ENCODE data around the gene NTSR1.

GRCh38 chr20:62777528-62777830 is 68.8 kb downstream of the NTSR1 start:
- TF ChIP-seq, protein P1, sequence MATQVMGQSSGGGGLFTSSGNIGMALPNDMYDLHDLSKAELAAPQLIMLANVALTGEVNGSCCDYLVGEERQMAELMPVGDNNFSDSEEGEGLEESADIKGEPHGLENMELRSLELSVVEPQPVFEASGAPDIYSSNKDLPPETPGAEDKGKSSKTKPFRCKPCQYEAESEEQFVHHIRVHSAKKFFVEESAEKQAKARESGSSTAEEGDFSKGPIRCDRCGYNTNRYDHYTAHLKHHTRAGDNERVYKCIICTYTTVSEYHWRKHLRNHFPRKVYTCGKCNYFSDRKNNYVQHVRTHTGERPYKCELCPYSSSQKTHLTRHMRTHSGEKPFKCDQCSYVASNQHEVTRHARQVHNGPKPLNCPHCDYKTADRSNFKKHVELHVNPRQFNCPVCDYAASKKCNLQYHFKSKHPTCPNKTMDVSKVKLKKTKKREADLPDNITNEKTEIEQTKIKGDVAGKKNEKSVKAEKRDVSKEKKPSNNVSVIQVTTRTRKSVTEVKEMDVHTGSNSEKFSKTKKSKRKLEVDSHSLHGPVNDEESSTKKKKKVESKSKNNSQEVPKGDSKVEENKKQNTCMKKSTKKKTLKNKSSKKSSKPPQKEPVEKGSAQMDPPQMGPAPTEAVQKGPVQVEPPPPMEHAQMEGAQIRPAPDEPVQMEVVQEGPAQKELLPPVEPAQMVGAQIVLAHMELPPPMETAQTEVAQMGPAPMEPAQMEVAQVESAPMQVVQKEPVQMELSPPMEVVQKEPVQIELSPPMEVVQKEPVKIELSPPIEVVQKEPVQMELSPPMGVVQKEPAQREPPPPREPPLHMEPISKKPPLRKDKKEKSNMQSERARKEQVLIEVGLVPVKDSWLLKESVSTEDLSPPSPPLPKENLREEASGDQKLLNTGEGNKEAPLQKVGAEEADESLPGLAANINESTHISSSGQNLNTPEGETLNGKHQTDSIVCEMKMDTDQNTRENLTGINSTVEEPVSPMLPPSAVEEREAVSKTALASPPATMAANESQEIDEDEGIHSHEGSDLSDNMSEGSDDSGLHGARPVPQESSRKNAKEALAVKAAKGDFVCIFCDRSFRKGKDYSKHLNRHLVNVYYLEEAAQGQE (IDR thresholded peaks at IDR 0.05; ENCODE audit: insufficient read depth in 1 of 2, low read depth in 2 of 2, low read length in 2 of 2) = no peak
- TF ChIP-seq TAF1 (IDR thresholded peaks at IDR 0.05; ENCODE audit: borderline replicate concordance, insufficient read depth, low read length) (no peak), POLR2AphosphoS5 (IDR thresholded peaks at IDR 0.05; ENCODE audit: low read depth, low read length) (no peak), FOXP2 (optimal IDR thresholded peaks at IDR 0.05; ENCODE audit: borderline replicate concordance, extremely low read depth, extremely low read length, insufficient read depth) (no peak), SIN3A (IDR thresholded peaks at IDR 0.05; ENCODE audit: borderline replicate concordance, insufficient read depth, low read length) (no peak)
